Endothelial cell of umbilical vein (primary cell): ENCODE measurements around the gene GGT7.

ENCODE experiments used
- CTCF ChIP-seq, 2 donors: IDR thresholded peaks; 1 replicate in 1 of 2; 2 replicates in 1 of 2; pipeline ENCODE4 v1.5.1; 2011; ENCODE audit warnings: low read length in 2 of 2, mild to moderate bottlenecking in 2 of 2, moderate library complexity in 2 of 2, control low read depth in 1 of 2, inconsistent platforms in 1 of 2, low read depth in 1 of 2; ENCODE audit not compliant: insufficient read depth in 1 of 2; ENCODE audit errors: extremely low read depth in 1 of 2
- POLR2A ChIP-seq: IDR thresholded peaks from 2 replicates; pipeline ENCODE4 v1.6.1; 2012; ENCODE audit warnings: low read depth, mild to moderate bottlenecking, control low read depth, low read length

GRCh38 chr20:34872622-34873224, at the start of gene GGT7:
- TF ChIP-seq POLR2A (no peak), CTCF (IDR thresholded peaks at IDR 0.05; ENCODE audit: extremely low read depth in 1 of 2, insufficient read depth in 1 of 2, low read depth in 1 of 2, low read length in 2 of 2) (peak; percentile 53 to 79)
